Coronary artery (tissue), 2 donors: ENCODE results near the gene STARD9.
A peak's percentile ranks its signal among the peaks of the same experiment; 100 is the strongest.

Experiments used
- DNase-seq: peaks from one replicate; pipeline ENCODE4 v3.0.0-alpha.2; 2017; ENCODE audit warnings: low spot score
- H3K27ac ChIP-seq, 2 donors: fragments of 200-600 bp; sonication (generic); one replicate each; pipeline ENCODE4 v1.5.1; 2016 to 2019
- H3K4me3 ChIP-seq: fragments of 200-600 bp; sonication (generic); 2 replicates; pipeline ENCODE4 v1.5.1; 2016; ENCODE audit warnings: mild to moderate bottlenecking, moderate library complexity
- TF ChIP-seq, protein P1 (sequence below): fragments of 200-600 bp; sonication (generic); IDR thresholded peaks from one replicate; pipeline ENCODE4 v1.5.1; 2019; ENCODE audit warnings: antibody characterized with exemption

Gene STARD9

GRCh38 chr15:42707068-42707467 lies 131.7 kb downstream of the STARD9 start:
- Histone ChIP-seq H3K27ac (no peak overlapping the region), H3K4me3 (no peak overlapping the region)
- TF ChIP-seq, protein P1, sequence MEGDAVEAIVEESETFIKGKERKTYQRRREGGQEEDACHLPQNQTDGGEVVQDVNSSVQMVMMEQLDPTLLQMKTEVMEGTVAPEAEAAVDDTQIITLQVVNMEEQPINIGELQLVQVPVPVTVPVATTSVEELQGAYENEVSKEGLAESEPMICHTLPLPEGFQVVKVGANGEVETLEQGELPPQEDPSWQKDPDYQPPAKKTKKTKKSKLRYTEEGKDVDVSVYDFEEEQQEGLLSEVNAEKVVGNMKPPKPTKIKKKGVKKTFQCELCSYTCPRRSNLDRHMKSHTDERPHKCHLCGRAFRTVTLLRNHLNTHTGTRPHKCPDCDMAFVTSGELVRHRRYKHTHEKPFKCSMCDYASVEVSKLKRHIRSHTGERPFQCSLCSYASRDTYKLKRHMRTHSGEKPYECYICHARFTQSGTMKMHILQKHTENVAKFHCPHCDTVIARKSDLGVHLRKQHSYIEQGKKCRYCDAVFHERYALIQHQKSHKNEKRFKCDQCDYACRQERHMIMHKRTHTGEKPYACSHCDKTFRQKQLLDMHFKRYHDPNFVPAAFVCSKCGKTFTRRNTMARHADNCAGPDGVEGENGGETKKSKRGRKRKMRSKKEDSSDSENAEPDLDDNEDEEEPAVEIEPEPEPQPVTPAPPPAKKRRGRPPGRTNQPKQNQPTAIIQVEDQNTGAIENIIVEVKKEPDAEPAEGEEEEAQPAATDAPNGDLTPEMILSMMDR = no peak
- no peak for DNase-seq

GRCh38 chr15:42707873-42708544 lies 132.6 kb downstream of the STARD9 start:
- Histone ChIP-seq H3K27ac (no peak overlapping the region), H3K4me3 (no peak overlapping the region)
- no peak for DNase-seq
- TF ChIP-seq, protein P1 = no peak

- no peak overlapping the region for H3K27ac ChIP-seq
- TF ChIP-seq, protein P1 = no peak
- DNase-seq = no peak
- H3K4me3 ChIP-seq = no peak overlapping the region
Observed at GRCh38 chr15:42710662-42711061, 135.3 kb downstream of the STARD9 start.

GRCh38 chr15:42711746-42712145 lies 136.3 kb downstream of the STARD9 start:
- TF ChIP-seq, protein P1 = no peak
- H3K27ac ChIP-seq = no peak overlapping the region
- no peak for DNase-seq

GRCh38 chr15:42712584-42712983 lies 137.2 kb downstream of the STARD9 start:
- no peak overlapping the region for H3K4me3 ChIP-seq
- TF ChIP-seq, protein P1 = no peak
- no peak overlapping the region for H3K27ac ChIP-seq
- peak; percentile 54 for DNase-seq

More at GRCh38 chr15:42711746-42712145, 136.3 kb downstream of the STARD9 start:
- no peak overlapping the region for H3K4me3 ChIP-seq

- TF ChIP-seq, protein P1 = no peak
- DNase-seq = peak; percentile 55
- Histone ChIP-seq H3K4me3 (no peak overlapping the region), H3K27ac (no peak overlapping the region)
Observed at GRCh38 chr15:42716125-42716524, 140.7 kb downstream of the STARD9 start.

DNA sequence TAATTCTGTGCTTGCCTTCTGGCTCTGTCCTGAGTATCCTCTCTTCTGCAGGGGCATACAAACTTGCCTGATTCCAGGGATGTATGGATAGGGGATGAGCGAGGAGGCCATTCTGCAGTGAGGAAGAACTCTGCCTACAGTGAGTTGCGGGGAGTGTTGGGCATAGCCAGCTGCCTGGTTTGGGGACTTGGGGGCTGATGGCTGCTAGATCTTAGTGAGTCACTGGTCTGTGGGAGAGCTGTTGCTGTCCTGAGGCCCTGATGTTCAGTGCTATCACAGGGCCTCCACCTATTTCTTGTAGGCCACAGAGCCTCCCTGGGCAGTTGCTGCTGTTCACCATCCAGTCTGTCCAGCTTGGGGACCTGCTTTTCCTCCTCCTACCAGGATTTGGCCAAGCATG lies 141.2 kb downstream of the STARD9 start:
- DNase-seq = no peak
- TF ChIP-seq, protein P1 = no peak
- no peak overlapping the region for H3K4me3 ChIP-seq
- no peak overlapping the region for H3K27ac ChIP-seq
